Measurements from ENCODE around the gene TTYH1. TPM values are rescaled to one million over a fixed set of nuclear protein-coding genes. Genes with fewer than 3 reads are reported as not detected.
"Not testable (repeated sequence)": the region's sequence is repeated elsewhere in the genome, so short reads cannot be mapped to it uniquely, and the experiment has no call there.

Gene TTYH1
- total RNA-seq, 2 experiments from 2014 or later: not detected

DNA sequence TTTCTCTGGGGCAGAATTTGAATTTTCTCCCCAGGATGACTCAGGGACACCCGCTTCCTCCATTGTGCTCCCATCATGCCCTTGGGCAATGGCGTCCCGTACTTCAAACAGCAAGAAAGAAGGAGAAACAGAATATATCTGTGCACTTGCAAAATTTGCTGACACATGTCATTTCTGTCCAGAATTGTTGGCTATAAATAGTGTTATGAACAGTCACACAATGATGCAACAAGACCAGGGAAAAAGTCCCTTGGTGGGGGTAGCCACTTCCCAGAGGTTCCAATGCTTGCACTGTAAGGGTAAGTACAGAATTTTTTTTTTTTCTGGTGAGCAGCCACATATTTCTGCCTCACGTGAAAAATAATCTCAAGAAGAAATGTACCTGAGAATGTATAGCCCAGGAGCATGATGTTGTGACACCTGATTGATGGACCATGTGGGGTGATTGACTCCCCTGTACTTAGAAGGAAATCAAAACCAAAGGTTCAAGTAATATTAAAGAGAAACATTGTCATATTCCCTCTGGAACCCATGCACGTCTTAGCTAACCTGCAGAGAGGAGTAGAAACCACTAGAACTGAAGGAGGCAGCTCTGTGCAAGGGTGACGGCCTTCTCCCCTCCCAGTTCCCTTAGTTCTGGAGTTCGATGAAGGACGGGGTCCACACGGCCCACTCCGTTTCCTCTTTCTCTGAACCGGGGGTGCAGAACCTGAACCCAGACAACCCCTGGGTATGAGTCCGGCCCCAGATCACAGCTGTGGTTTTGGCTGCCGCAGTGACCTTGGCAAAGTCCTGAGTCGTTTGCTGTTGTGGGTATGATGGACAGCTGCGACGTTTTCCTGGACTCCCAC is 41.3 kb upstream of the TTYH1 start:
- ChIA-PET CTCF (no interaction called here), POLR2A (no interaction called here)
- peaks cover 78% of the 10 kb centered on the region for H3K4me1 ChIP-seq (ENCODE audit: insufficient read depth, low read length)
- TF ChIP-seq, protein P1, sequence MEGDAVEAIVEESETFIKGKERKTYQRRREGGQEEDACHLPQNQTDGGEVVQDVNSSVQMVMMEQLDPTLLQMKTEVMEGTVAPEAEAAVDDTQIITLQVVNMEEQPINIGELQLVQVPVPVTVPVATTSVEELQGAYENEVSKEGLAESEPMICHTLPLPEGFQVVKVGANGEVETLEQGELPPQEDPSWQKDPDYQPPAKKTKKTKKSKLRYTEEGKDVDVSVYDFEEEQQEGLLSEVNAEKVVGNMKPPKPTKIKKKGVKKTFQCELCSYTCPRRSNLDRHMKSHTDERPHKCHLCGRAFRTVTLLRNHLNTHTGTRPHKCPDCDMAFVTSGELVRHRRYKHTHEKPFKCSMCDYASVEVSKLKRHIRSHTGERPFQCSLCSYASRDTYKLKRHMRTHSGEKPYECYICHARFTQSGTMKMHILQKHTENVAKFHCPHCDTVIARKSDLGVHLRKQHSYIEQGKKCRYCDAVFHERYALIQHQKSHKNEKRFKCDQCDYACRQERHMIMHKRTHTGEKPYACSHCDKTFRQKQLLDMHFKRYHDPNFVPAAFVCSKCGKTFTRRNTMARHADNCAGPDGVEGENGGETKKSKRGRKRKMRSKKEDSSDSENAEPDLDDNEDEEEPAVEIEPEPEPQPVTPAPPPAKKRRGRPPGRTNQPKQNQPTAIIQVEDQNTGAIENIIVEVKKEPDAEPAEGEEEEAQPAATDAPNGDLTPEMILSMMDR (IDR thresholded peaks at IDR 0.05): no peak
- Mint-ChIP-seq H3K4me3 (peak overlapping the region; percentile 34), H3K4me1 (ENCODE audit: low read depth) (peaks cover 81% of the 10 kb centered on the region), H3K9me3 (no peaks in the 10 kb centered on the region), H3K27ac (no peak overlapping the region), H3K36me3 (ENCODE audit: low read depth) (peaks cover 2% of the 10 kb centered on the region), H3K27me3 (peaks cover 13% of the 10 kb centered on the region)
- intact Hi-C loops (cut with DNase I, micrococcal nuclease): no loop called here
- no peak overlapping the region for H3K4me3 ChIP-seq (ENCODE audit: low read length)
- no peaks in the 10 kb centered on the region for H3K27me3 ChIP-seq (ENCODE audit: control insufficient read depth in 1 of 2, insufficient read depth in 2 of 2, low read length in 2 of 2)
- no peaks in the 10 kb centered on the region for H3K9me3 ChIP-seq (ENCODE audit: control insufficient read depth in 1 of 2, insufficient read depth in 1 of 2, low read length in 2 of 2)
- no peak overlapping the region for H3K27ac ChIP-seq (ENCODE audit: low read depth in 1 of 2, low read length in 2 of 2)
- H3K36me3 ChIP-seq (ENCODE audit: insufficient read depth, low read length): no peaks in the 10 kb centered on the region
- ATAC-seq (ENCODE audit: poor library complexity): no peak
- peak in 2 of 14 experiments; percentile 62 to 74 for DNase-seq

DNA sequence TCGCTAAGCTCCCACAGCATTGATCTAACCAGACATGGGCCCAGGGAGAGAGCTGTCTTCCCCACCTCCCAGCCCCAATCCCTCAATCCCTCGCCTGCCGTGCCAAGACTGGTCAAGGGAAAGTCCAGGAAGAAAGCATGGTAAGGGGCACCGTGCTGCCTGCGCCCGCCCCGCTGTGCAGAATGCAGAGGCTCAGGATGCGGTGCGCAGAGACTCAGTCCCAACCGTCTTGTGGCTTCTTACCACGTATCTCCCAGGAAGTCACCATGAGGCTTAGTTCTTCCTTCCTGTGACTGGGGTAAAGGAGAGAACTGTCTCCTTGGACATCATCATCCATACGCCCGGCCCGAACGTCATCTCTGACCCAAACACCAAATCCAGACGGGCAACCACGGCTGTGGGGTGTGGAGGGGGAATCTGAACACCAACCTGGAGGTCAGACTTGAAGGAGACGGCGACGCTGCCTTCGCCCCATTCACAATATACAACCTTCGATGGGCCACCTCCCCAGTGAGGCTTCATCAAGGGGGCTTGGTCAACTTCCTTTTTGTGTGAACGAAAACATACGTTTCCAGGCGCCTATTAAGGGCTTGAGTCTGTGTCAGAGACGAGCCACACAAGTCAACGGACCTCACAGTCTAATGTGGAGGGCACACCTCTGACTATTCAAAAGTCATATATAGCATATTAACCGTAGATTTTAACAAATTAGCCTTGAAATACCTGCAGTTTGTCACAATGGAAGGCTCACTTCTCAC is 39.9 kb upstream of the TTYH1 start:
- H3K27me3 ChIP-seq (ENCODE audit: control insufficient read depth in 1 of 2, insufficient read depth in 2 of 2, low read length in 2 of 2); intact Hi-C loops (cut with DNase I, micrococcal nuclease); H3K27ac Mint-ChIP-seq; H3K36me3 ChIP-seq (ENCODE audit: insufficient read depth, low read length); ATAC-seq (ENCODE audit: poor library complexity); H3K27ac ChIP-seq (ENCODE audit: low read depth in 1 of 2, low read length in 2 of 2); H3K9me3 Mint-ChIP-seq; CTCF ChIA-PET; H3K9me3 ChIP-seq (ENCODE audit: control insufficient read depth in 1 of 2, insufficient read depth in 1 of 2, low read length in 2 of 2); H3K36me3 Mint-ChIP-seq (ENCODE audit: low read depth): not testable (repeated sequence)
- POLR2A ChIA-PET: interaction anchor here (1.9 kb wide), 1 partner anchor 13 kb away, joined by 8 read pairs; no protein-coding TSS in a partner anchor
- peak overlapping the region; percentile 51 for H3K4me3 Mint-ChIP-seq
- H3K4me1 Mint-ChIP-seq (ENCODE audit: low read depth): peaks cover 85% of the 10 kb centered on the region
- Histone ChIP-seq H3K4me3 (ENCODE audit: low read length) (peak overlapping the region; percentile 39), H3K4me1 (ENCODE audit: insufficient read depth, low read length) (peaks cover 85% of the 10 kb centered on the region)
- peak in 5 of 14 experiments; percentile 30 to 55 (median 47) for DNase-seq
- H3K27me3 Mint-ChIP-seq: peaks cover 13% of the 10 kb centered on the region

DNA sequence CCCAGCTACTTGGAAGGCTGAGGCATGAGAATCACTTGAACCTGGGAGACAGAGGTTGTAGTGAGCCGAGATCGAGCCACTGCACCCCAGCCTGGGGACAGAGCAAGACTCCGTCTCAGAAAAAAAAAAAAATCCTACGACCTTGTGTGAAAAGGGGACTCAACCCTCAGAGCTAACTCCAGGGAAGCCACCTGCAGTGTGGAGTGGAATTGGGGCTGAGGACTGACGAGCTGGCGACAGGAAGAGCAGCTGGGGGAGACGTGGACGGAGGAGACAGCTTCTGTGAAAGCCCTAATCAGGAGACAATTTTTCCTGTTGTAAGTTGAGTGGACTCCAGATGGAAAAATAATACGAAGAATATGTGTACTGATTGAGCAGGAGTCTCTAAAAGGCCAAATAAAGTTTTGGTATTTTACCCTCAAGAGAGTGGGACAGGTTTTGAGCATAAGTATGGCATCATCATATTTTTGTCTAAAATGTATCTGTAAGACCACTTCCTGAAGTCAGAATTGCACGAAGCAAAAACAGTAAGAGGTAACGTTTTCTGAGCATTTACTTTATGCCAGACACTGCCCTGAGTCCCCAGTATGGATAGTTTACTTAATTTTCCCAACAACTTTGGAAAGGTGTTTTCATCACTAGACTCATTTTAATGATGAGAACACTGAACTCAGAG is 38.5 kb upstream of the TTYH1 start:
- intact Hi-C loops (cut with DNase I, micrococcal nuclease): no loop called here
- peak overlapping the region; percentile 9 for H3K4me3 Mint-ChIP-seq

More for the DNA sequence above, 38.5 kb upstream of the TTYH1 start:
- ATAC-seq (ENCODE audit: poor library complexity) (no peak), DNase-seq (no peak)
- Histone ChIP-seq H3K36me3 (ENCODE audit: insufficient read depth, low read length) (no peaks in the 10 kb centered on the region), H3K27me3 (ENCODE audit: control insufficient read depth in 1 of 2, insufficient read depth in 2 of 2, low read length in 2 of 2) (no peaks in the 10 kb centered on the region), H3K4me3 (ENCODE audit: low read length) (no peak overlapping the region), H3K4me1 (ENCODE audit: insufficient read depth, low read length) (peaks cover 78% of the 10 kb centered on the region), H3K9me3 (ENCODE audit: control insufficient read depth in 1 of 2, insufficient read depth in 1 of 2, low read length in 2 of 2) (no peaks in the 10 kb centered on the region), H3K27ac (ENCODE audit: low read depth in 1 of 2, low read length in 2 of 2) (no peak overlapping the region)
- Mint-ChIP-seq H3K27ac (no peak overlapping the region), H3K9me3 (no peaks in the 10 kb centered on the region), H3K36me3 (ENCODE audit: low read depth) (no peaks in the 10 kb centered on the region), H3K27me3 (peaks cover 13% of the 10 kb centered on the region), H3K4me1 (ENCODE audit: low read depth) (peaks cover 76% of the 10 kb centered on the region)
- CTCF ChIA-PET: no interaction called here
- POLR2A ChIA-PET: interaction anchor here (1.9 kb wide), 1 partner anchor 11 kb away, joined by 8 read pairs; no protein-coding TSS in a partner anchor
- TF ChIP-seq, protein P1 (IDR thresholded peaks at IDR 0.05): no peak
